HG03575 (cell line): Measurements from ENCODE around the gene CATSPER4.

Experiments
- ATAC-seq: cut with Tn5 transposase; IDR thresholded peaks from one replicate; pipeline ENCODE4 v1.9.1; 2021; ENCODE audit not compliant: unreplicated experiment, insufficient number of reproducible peaks, low FRiP score; ENCODE audit errors: extremely low read depth

CATSPER4 gene

DNA sequence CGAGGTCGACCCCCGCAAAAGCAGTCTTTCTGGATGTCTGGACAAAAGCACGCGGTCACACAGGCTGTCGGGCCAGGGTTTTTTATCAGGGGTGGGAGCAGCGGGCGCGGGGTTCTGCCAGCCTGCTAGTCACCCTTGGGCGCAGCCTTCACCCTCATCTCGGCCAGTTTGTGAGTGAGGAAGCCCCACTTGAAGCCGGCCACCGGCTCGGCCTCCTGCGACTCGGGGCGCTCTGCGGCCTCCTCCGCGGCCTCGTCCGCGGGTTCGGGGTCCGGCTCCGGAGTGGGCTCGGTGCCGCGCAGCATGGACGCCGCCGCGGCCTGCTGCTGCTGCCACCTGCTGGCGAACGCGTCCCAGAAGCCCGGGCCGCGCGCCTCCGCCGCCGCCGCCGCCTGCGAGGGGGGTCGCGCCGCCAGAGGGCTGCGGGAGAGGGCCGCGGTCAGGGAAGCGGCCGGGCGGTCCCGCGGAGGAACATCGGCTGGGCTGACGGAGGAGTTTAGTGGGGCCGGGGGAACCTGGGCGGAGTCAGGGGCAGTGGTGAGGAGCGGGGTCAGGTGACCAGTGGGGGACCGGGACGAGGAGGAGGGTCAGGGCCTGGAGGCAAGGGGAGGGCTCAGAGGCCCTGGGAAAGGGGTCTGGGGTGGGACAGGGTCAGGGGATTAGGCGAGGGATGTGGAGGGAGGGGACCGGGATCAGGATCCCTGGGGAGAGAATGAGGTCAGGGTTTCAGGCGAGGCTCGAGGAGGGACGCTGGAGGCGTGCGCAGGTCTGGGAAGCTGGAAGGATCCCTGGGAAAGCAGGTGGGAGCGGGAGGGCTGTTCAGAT, 26.2 kb upstream of the CATSPER4 start:
- no peak for ATAC-seq

DNA sequence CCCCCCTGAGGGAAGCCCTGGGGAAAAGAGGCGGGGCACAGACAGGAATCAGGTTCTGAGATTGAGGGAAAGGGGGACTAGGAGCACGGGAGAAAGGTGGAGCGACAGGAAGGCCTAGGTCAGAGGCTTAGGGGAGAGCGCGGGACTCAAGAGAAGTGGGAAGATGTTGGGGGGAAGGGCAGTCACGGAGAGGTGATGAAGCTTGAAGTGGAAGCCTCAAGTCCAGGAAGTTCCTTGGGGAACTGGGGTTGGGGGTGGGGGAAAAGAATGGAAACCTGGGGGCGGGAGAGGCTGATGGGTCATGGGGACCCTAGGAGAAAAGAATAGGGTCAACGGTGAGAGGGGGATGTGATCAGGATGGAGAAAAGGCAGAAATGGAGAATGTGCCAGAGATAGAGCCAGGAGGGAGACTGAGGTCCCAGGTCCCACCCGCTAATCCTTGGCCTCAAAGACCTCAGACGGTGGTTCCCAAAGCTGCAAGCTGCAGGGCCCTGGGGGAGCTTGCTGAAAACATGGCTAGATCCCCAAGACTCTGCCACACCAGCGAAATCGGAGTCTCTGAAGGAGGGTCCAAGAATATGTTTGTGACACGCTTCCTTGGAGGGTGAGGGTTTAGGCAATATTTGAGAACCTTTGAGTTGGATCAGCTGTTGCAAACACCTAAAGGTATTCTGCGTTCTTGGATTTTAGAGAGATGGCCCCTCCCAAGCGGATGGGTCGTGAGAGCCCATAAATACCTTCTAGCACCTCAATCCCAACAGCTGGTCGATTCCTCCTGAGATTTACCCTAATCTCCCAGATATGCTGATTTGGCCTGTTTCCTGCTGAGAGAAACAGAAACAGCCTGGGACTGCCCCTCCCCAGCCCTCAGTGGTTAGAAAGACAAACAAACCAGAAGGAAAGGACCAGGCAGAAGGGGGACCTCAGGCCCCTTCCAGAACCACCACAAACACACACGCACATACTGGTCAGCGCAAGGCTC, 25.2 kb upstream of the CATSPER4 start:
- ATAC-seq: no peak

DNA sequence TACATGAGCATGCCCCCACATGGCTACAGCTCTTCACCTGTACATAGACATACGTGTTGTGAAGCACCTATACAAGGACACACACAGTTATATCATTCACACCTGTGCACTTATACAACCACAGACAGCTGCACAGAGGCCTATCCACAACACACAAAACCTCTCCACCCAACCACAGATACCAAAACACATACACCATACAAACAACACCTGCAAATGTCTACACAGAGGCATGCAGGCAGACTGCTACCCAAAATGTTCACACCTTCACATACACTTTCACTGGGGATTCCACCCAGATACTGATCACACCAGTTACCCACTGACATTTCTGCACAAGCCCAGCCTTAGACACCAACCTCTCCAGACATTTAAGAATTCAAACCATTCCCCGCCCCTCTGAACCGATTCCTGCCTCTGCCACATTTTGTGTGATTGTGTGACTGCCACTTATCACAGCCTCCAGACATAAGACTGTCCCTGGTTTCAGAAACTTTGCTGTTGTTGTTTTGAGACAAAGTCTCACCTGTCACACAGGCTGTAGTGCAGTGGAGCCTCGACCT, 23.6 kb upstream of the CATSPER4 start:
- no peak for ATAC-seq

GRCh38 chr1:26168410-26169197, 21.8 kb upstream of the CATSPER4 start, which contains the start of gene C1orf232:
Gene C1orf232 (minus strand): TSS chr1:26168963. CDS start chr1:26168499, 464 bp downstream.
- no peak for ATAC-seq

GRCh38 chr1:26169198-26169554, 21.2 kb upstream of the CATSPER4 start:
- no peak for ATAC-seq

DNA sequence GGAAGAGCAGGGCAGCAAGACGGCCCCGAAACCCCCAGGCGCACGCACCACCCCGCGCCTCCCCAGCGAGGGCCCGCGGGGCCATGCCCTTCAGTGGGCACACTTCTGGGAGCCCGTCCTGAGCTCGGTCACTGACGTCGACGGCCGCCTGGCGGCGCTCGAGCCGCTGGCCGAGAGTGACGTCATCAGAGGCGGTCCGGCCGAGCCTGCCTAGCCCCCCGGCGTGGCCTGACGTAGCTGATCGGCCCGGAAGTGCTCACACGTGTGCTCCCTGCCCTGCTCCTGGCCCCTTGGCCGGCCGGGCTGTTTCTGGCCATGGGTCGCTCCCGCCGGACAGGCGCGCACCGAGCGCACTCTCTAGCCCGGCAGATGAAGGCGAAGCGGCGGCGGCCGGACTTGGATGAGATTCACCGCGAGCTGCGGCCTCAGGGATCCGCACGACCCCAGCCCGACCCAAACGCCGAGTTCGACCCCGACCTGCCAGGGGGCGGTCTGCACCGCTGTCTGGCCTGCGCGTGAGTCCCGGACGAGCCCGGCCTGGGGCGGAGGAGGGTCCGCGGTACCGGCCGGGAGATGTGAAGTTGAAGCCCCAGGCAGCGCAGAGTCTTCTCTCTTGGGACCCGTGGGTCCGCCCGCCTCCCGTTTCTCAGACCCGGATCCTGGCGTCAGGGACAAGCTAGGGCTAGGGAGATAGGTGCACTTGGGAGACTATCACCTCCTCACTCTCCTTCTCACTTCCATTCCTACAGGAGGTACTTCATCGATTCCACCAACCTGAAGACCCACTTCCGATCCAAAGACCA, 20.5 kb upstream of the CATSPER4 start, which contains the start of gene ZNF593:
TSS of gene ZNF593 (plus strand) at position 240 of the 803 bp plus-strand sequence. CDS start at position 316, 76 bp downstream.
- no peak for ATAC-seq

- no peak for ATAC-seq
These were observed 20.0 kb upstream of the CATSPER4 start for GRCh38 chr1:26170472-26170821.

DNA sequence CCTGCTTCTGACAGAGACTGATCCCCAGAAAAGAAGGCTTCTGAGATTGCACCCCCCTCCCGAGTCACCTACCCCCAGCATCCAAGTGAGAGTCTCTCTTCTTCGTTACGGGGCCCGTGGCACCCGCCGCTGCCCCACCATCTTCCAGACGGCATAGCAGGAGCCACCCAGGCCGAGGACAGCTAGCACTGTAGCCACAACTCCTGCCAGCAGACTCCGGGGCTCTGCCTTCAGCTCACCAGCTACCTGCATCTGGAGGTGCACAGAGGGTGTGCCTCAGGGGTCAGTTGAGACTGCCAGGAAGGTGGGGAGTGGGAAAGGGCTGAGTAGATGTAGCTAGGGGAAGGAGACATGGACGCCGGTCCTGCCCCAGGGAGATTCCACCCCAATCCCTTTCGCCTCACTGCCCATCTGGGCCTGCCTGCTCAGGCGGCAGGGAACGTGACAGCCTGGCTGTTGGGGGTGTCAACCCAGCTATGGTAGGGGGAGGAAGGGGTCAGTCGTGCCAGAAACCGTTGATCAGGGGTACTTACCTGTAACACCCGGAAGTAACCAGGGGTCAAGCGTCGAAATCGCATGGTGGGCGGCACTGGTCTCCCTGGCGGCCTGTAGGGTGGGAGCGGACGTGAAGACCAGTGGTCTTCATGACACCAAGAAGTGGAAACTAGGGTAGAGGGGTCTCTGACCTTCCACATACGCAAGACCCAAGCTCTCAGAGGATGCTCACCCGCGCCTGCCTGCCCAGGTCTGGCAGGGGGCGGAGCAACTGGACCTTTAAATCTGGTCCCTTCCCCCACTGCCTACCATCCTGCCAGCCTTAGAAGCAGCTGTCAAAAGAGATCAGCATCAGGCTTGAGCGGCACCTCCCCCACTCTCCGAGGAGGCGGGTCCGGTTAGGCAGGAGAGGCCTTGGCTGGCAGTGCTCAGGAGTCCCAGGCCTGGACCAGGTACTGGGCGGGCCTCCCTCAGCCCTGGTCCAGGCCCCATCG, 19.0 kb upstream of the CATSPER4 start, which contains the start of gene ZNF593OS:
TSS of gene ZNF593OS (minus strand) at position 749 of the 989 bp plus-strand sequence. CDS start at position 578, 171 bp downstream.
- ATAC-seq: no peak

DNA sequence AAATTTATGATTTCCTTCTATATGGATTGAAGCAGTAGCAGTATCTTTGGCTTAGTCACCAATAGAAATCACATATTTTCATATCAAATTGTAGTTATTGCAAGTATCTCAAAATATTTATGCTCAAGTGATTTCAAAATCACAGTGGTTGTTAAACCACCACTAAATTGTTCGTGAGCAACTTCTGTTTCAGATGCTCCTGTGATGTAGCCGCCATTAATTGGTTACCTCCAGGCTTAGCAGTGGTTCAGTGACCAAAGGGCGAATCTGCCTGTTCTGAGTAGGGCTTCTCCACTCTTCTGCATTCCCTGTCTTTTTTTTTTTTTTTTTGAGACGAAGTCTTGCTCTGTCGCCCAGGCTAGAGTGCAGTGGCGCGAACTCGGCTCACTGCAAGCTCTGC, 15.1 kb upstream of the CATSPER4 start:
- no peak for ATAC-seq

DNA sequence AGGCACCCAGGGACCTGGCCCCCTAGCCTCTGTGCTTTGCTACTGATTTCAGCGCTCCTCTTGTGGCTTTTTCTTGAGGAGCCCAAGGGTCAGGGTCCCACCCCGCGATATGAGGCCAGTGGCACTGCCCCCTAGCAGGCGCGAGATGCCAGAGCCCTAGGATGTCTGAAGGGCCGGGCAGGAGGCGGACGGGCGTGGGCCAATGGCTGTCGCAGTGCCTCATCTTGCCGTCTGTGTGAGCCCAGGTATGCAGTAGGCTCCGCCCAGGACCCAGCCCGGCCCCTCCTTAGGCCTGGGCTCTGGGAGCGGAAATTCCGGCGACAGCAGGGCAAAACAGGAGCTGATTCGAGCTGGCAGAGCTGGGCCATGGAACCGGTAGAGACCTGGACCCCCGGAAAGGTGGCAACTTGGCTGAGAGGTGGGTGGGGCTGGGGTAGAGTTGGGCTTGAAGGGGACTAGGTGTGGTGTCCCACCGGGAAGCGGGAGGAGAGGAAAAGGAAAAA, 13.2 kb upstream of the CATSPER4 start, which contains the start of gene CNKSR1:
TSS of gene CNKSR1 (plus strand) at position 310 of the 503 bp plus-strand sequence. CDS start at position 367, 57 bp downstream.
- ATAC-seq: no peak

- ATAC-seq: no peak
These were observed 10.3 kb upstream of the CATSPER4 start for GRCh38 chr1:26180010-26180506.

DNA sequence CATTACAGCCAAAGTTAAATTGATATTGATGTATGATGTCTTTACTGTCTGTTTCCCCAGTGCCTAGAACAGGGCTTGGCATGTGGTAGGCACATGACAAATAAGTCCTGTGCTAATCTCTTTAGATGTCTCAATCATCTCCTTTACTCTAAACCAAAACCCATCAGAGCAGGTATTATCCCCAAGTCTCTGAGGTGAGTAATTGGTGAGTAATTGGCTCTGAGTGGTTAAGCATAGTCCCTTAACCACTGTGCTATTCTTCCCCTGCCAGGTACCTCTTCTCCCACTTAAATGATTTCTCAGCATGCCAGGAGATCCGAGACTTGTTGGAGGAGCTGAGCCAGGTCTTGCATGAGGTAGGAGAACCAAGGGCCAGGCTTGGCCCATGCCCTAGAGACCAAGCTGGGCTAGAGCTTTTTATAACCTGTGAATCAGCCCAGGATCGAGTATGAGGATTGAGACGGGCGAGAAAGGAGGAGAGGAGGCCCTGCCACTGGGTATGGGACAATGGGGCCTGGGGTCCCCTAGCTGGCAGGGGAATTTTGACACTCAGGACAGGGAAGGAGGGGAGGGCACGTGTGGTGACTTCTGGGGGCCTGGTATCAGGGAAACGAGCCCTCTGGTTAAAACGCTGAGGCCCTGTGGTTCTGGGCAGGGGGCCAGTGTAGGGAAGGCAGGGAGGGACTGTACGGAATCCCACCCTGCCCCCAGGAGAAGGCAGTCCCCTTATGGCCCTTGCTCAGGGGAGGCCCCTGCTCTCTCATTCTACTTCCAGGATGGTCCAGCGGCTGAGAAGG, 8.6 kb upstream of the CATSPER4 start:
- no peak for ATAC-seq

DNA sequence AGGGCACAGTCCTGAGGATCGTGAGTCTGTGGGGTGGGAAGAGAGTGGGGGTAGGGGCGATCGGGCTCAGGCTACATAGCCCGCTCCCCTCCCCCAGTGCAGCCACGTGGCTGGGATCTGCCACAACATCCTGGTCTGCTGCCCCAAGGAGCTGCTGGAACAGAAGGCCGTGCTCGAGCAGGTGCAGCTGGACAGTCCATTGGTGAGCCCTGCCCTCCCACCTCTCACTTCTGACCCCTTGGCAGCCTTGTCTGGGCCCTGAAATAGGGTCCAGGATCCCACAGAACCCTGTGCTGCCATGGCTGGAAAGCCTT, 8.1 kb upstream of the CATSPER4 start:
- no peak for ATAC-seq

GRCh38 chr1:26184086-26184485, 6.3 kb upstream of the CATSPER4 start:
- ATAC-seq: no peak

DNA sequence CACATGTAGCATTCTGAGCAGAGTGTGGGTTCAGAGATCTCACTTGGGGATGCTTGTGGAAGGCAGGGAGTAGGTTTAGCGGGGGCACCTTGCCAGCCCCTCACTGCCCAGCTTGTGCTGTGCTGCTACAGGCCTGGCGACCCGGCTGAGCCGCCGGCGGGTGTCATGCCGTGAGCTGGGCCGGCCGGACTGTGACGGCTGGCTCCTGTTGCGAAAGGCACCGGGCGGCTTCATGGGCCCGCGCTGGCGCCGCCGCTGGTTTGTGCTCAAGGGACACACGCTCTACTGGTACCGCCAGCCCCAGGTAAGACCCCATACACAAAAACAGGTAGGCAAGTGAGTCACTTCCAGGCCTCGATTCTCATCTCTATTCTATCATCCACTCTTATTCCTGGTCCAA, 5.5 kb upstream of the CATSPER4 start:
- ATAC-seq: no peak

DNA sequence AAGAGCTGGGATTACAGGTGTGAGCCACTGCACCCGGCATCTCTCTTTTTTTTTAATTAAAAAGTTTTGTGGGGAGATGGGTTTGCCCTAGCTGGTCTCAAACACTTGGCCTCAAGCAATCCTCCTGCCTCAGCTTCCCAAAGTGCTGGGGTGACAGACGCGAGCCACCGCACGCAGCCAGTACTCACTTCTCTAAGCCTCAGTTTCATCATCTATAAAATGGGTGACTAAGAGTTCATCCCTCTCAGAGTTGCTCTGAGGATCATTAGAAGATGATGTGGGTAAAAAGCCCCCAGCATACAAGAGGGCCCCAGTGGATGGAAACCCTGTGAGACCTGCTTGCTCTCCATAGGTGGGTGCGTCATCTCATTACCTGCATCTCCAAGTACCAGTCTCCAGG, 2.5 kb upstream of the CATSPER4 start:
- ATAC-seq: no peak
